ENCODE data around the gene SYNM. TPM values are rescaled to one million over a fixed set of nuclear protein-coding genes. Genes with fewer than 3 reads are reported as not detected.

SYNM gene
- total and polyA plus RNA-seq, 5 donors from 2014 or later = 0.13 to 1.8 (median 0.41) TPM; not detected in 2

DNA sequence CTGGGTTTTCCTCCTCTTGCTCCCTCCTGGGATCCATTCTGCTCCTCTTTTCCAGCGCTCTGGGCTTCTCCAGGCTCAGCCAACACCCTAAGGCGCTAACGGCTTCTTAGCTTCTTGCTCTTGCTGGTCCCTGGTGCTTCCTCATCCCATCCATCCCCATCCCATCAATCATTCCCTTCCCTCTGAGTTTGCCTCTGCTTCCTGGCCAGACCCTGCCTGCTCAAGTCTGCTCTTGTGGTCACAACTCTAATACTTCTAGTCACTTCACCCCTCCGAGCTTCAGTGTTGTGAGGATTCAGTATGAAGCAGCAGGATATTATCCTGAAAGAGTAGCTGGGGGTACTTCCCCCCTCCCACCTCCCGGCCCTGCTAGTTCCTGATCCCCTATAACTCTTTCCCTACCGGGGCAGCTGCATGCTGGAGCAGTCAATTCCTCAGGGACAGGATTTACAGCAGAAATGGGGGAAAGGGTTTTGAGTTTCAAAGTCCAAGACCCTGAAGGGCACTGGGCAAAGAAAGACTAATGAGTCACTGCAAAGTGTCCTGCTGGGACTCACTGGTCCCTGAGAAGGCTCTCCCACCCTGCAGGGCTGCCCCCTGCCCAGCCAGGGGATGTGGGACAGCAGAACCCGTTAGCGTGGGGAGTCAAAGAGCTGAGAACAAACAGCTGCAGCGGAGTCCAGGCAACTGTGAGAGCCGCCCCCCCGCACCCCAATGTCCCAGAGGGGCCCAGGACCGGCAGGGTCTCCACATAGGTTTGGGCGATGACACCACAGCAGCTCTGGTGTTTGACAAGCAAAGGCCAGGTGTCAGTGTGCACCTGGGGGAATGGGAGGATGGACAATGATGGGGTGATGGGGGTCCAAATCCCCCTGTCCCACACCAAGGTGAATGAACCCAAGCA lies 2.3 kb upstream of the SYNM start:
- H3K36me3 ChIP-seq (ENCODE audit: control insufficient read depth, insufficient read depth, low read length) = no peaks in the 10 kb centered on the region
- Mint-ChIP-seq H3K4me3 (no peak overlapping the region), H3K4me1 (peaks cover 0 to 13% (median 5%) of the 10 kb centered on the region in 4 donors), H3K27ac (no peak overlapping the region), H3K36me3 (no peaks in the 10 kb centered on the region), H3K27me3 (peaks cover 55% of the 10 kb centered on the region), H3K9me3 (peaks cover 0 to 3% (median 0%) of the 10 kb centered on the region in 7 donors)
- ATAC-seq (ENCODE audit: low read depth in 2 of 2) (no peak), DNase-seq (no peak)
- no peaks in the 10 kb centered on the region for H3K4me1 ChIP-seq (ENCODE audit: control insufficient read depth, insufficient read depth, low read length, poor library complexity, severe bottlenecking)
- H3K27ac ChIP-seq (ENCODE audit: insufficient read depth, low read length, poor library complexity, severe bottlenecking) = no peak overlapping the region
- H3K27me3 ChIP-seq (ENCODE audit: control insufficient read depth, insufficient read depth, low read length) = peaks cover 17% of the 10 kb centered on the region
- no peaks in the 10 kb centered on the region for H3K9me3 ChIP-seq (ENCODE audit: control insufficient read depth in 2 of 2, low read length in 2 of 2)
- no peak overlapping the region for H3K4me3 ChIP-seq (ENCODE audit: low read depth, low read length)

DNA sequence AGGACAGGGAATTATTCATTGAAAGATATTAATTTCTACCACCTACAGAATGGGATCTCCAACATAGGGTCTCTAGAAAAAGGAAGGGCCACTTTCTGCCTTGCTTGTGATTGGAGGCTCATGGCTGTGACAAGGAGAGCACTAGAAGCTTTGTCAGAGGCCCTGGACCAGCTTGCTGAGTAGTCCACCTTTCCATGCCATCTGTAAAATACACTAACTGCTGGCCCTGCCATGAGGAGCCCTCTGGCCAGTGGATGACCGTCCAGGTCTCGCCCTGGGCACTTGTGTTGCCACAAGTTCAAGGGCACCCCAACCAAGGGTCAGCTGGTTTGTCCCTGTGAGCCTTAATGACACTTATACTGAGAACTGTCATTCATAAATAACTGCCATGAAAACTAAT lies 1.6 kb upstream of the SYNM start:
- Mint-ChIP-seq H3K27me3 (peaks cover 55% of the 10 kb centered on the region), H3K9me3 (peaks cover 0 to 3% (median 0%) of the 10 kb centered on the region in 7 donors), H3K4me1 (peaks cover 0 to 13% (median 5%) of the 10 kb centered on the region in 4 donors), H3K4me3 (no peak overlapping the region), H3K27ac (no peak overlapping the region), H3K36me3 (no peaks in the 10 kb centered on the region)
- H3K9me3 ChIP-seq (ENCODE audit: control insufficient read depth in 2 of 2, low read length in 2 of 2) = no peaks in the 10 kb centered on the region
- H3K4me1 ChIP-seq (ENCODE audit: control insufficient read depth, insufficient read depth, low read length, poor library complexity, severe bottlenecking) = no peaks in the 10 kb centered on the region
- DNase-seq = no peak
- ATAC-seq (ENCODE audit: low read depth in 2 of 2) = no peak
- H3K27me3 ChIP-seq (ENCODE audit: control insufficient read depth, insufficient read depth, low read length) = peaks cover 17% of the 10 kb centered on the region
- H3K27ac ChIP-seq (ENCODE audit: insufficient read depth, low read length, poor library complexity, severe bottlenecking) = no peak overlapping the region
- no peaks in the 10 kb centered on the region for H3K36me3 ChIP-seq (ENCODE audit: control insufficient read depth, insufficient read depth, low read length)
- H3K4me3 ChIP-seq (ENCODE audit: low read depth, low read length) = no peak overlapping the region

- H3K4me1 Mint-ChIP-seq = peaks cover 0 to 9% (median 4%) of the 10 kb centered on the region in 4 donors
- peak; percentile 31 to 41 for ATAC-seq (ENCODE audit: low read depth in 2 of 2)
- H3K9me3 Mint-ChIP-seq = peaks cover 0 to 3% (median 0%) of the 10 kb centered on the region in 7 donors
- peaks cover 44% of the 10 kb centered on the region for H3K27me3 Mint-ChIP-seq
- no peaks in the 10 kb centered on the region for H3K36me3 ChIP-seq (ENCODE audit: control insufficient read depth, insufficient read depth, low read length)
- no peaks in the 10 kb centered on the region for H3K36me3 Mint-ChIP-seq
- no peak overlapping the region for H3K27ac Mint-ChIP-seq
- peaks cover 15% of the 10 kb centered on the region for H3K27me3 ChIP-seq (ENCODE audit: control insufficient read depth, insufficient read depth, low read length)
- no peaks in the 10 kb centered on the region for H3K9me3 ChIP-seq (ENCODE audit: control insufficient read depth in 2 of 2, low read length in 2 of 2)
- H3K4me3 ChIP-seq (ENCODE audit: low read depth, low read length) = no peak overlapping the region
- peak in 2 of 3 donors; percentile 13 to 60 for DNase-seq
- no peaks in the 10 kb centered on the region for H3K4me1 ChIP-seq (ENCODE audit: control insufficient read depth, insufficient read depth, low read length, poor library complexity, severe bottlenecking)
- peak overlapping the region; percentile 0 to 75 (median 59) for H3K4me3 Mint-ChIP-seq
- H3K27ac ChIP-seq (ENCODE audit: insufficient read depth, low read length, poor library complexity, severe bottlenecking) = no peak overlapping the region
These were observed 848 bp downstream of the SYNM start for GRCh38 chr15:99105514-99106341.

GRCh38 chr15:99106417-99107220 lies 1.7 kb downstream of the SYNM start:
- ATAC-seq (ENCODE audit: low read depth in 2 of 2) (no peak), DNase-seq (peak in 2 of 3 donors; percentile 27 to 48)
- Mint-ChIP-seq H3K27me3 (peaks cover 40% of the 10 kb centered on the region), H3K27ac (peak overlapping the region in 1 of 3 donors; percentile 42), H3K9me3 (peaks cover 0 to 3% (median 0%) of the 10 kb centered on the region in 7 donors), H3K4me3 (peak overlapping the region; percentile 0 to 75 (median 59)), H3K36me3 (no peaks in the 10 kb centered on the region), H3K4me1 (peaks cover 0 to 9% (median 4%) of the 10 kb centered on the region in 4 donors)
- H3K36me3 ChIP-seq (ENCODE audit: control insufficient read depth, insufficient read depth, low read length) = no peaks in the 10 kb centered on the region
- no peaks in the 10 kb centered on the region for H3K9me3 ChIP-seq (ENCODE audit: control insufficient read depth in 2 of 2, low read length in 2 of 2)
- no peak overlapping the region for H3K27ac ChIP-seq (ENCODE audit: insufficient read depth, low read length, poor library complexity, severe bottlenecking)
- no peak overlapping the region for H3K4me3 ChIP-seq (ENCODE audit: low read depth, low read length)
- no peaks in the 10 kb centered on the region for H3K4me1 ChIP-seq (ENCODE audit: control insufficient read depth, insufficient read depth, low read length, poor library complexity, severe bottlenecking)
- H3K27me3 ChIP-seq (ENCODE audit: control insufficient read depth, insufficient read depth, low read length) = peaks cover 15% of the 10 kb centered on the region

GRCh38 chr15:99108993-99109392 lies 4.1 kb downstream of the SYNM start:
- no peaks in the 10 kb centered on the region for H3K9me3 ChIP-seq (ENCODE audit: control insufficient read depth in 2 of 2, low read length in 2 of 2)
- no peak overlapping the region for H3K27ac Mint-ChIP-seq
- H3K4me1 Mint-ChIP-seq = peaks cover 0 to 9% (median 4%) of the 10 kb centered on the region in 4 donors
- no peaks in the 10 kb centered on the region for H3K4me1 ChIP-seq (ENCODE audit: control insufficient read depth, insufficient read depth, low read length, poor library complexity, severe bottlenecking)
- H3K27ac ChIP-seq (ENCODE audit: insufficient read depth, low read length, poor library complexity, severe bottlenecking) = no peak overlapping the region
- ATAC-seq (ENCODE audit: low read depth in 2 of 2) (no peak), DNase-seq (no peak)
- peaks cover 0 to 3% (median 0%) of the 10 kb centered on the region in 7 donors for H3K9me3 Mint-ChIP-seq
- H3K4me3 ChIP-seq (ENCODE audit: low read depth, low read length) = no peak overlapping the region
- H3K27me3 ChIP-seq (ENCODE audit: control insufficient read depth, insufficient read depth, low read length) = peaks cover 2% of the 10 kb centered on the region
- H3K4me3 Mint-ChIP-seq = no peak overlapping the region
- H3K27me3 Mint-ChIP-seq = peaks cover 26% of the 10 kb centered on the region
- no peaks in the 10 kb centered on the region for H3K36me3 ChIP-seq (ENCODE audit: control insufficient read depth, insufficient read depth, low read length)
- no peaks in the 10 kb centered on the region for H3K36me3 Mint-ChIP-seq

- Histone ChIP-seq H3K27ac (ENCODE audit: insufficient read depth, low read length, poor library complexity, severe bottlenecking) (no peak overlapping the region), H3K4me1 (ENCODE audit: control insufficient read depth, insufficient read depth, low read length, poor library complexity, severe bottlenecking) (no peaks in the 10 kb centered on the region), H3K27me3 (ENCODE audit: control insufficient read depth, insufficient read depth, low read length) (peaks cover 2% of the 10 kb centered on the region), H3K9me3 (ENCODE audit: control insufficient read depth in 2 of 2, low read length in 2 of 2) (no peaks in the 10 kb centered on the region), H3K4me3 (ENCODE audit: low read depth, low read length) (no peak overlapping the region), H3K36me3 (ENCODE audit: control insufficient read depth, insufficient read depth, low read length) (no peaks in the 10 kb centered on the region)
- Mint-ChIP-seq H3K27me3 (peaks cover 22% of the 10 kb centered on the region), H3K4me1 (peaks cover 0 to 9% (median 4%) of the 10 kb centered on the region in 4 donors), H3K4me3 (no peak overlapping the region), H3K36me3 (no peaks in the 10 kb centered on the region), H3K9me3 (peaks cover 0 to 3% (median 0%) of the 10 kb centered on the region in 7 donors), H3K27ac (no peak overlapping the region)
- DNase-seq = no peak
- no peak for ATAC-seq (ENCODE audit: low read depth in 2 of 2)
These were observed 4.7 kb downstream of the SYNM start for GRCh38 chr15:99109555-99110021.

- Mint-ChIP-seq H3K36me3 (no peaks in the 10 kb centered on the region), H3K27me3 (peaks cover 21% of the 10 kb centered on the region), H3K4me1 (peaks cover 0 to 9% (median 4%) of the 10 kb centered on the region in 4 donors), H3K27ac (no peak overlapping the region), H3K9me3 (peaks cover 0 to 3% (median 0%) of the 10 kb centered on the region in 7 donors), H3K4me3 (no peak overlapping the region)
- Histone ChIP-seq H3K4me1 (ENCODE audit: control insufficient read depth, insufficient read depth, low read length, poor library complexity, severe bottlenecking) (no peaks in the 10 kb centered on the region), H3K9me3 (ENCODE audit: control insufficient read depth in 2 of 2, low read length in 2 of 2) (no peaks in the 10 kb centered on the region), H3K36me3 (ENCODE audit: control insufficient read depth, insufficient read depth, low read length) (no peaks in the 10 kb centered on the region), H3K27ac (ENCODE audit: insufficient read depth, low read length, poor library complexity, severe bottlenecking) (no peak overlapping the region), H3K27me3 (ENCODE audit: control insufficient read depth, insufficient read depth, low read length) (peaks cover 2% of the 10 kb centered on the region), H3K4me3 (ENCODE audit: low read depth, low read length) (no peak overlapping the region)
- ATAC-seq (ENCODE audit: low read depth in 2 of 2) (no peak), DNase-seq (no peak)
These were observed 5.2 kb downstream of the SYNM start for GRCh38 chr15:99110093-99110492.

Data from CD4-positive, CD25-positive, alpha-beta regulatory T cell (primary cell).